SK-N-MC (cell line): Measurements from ENCODE around the gene FOXD4L3.
"Not testable (repeated sequence)": the region's sequence is repeated elsewhere in the genome, so short reads cannot be mapped to it uniquely, and the experiment has no call there.

Experiments used
- EZH2 ChIP-seq: fragments of 200-600 bp; sonication (generic); IDR thresholded peaks from one replicate; pipeline ENCODE4 v1.6.1; 2017; ENCODE audit warnings: antibody characterized with exemption
- POLR2AphosphoS5 ChIP-seq: IDR thresholded peaks from 2 replicates; pipeline ENCODE4 v1.6.1; 2012; ENCODE audit warnings: mild to moderate bottlenecking, low read depth, low read length, borderline replicate concordance

GRCh38 chr9:68336639-68337339 is 34.1 kb downstream of the FOXD4L3 start:
- TF ChIP-seq POLR2AphosphoS5, EZH2: not testable (repeated sequence)
